DND-41 (cell line): Measurements from ENCODE around the gene CCDC83.
"Not testable (repeated sequence)": the region's sequence is repeated elsewhere in the genome, so short reads cannot be mapped to it uniquely, and the experiment has no call there.

ENCODE experiments used
- ATAC-seq: fragments of 200-7000 bp; cut with Tn5 transposase; 3 replicates; pipeline ENCODE4 v1.9.1; 2021; ENCODE audit warnings: low read depth; ENCODE audit not compliant: insufficient read depth
- DNase-seq: peaks from one replicate; pipeline ENCODE4 v3.0.0-alpha.2; 2020
- H2AFZ ChIP-seq: 2 replicates; pipeline ENCODE4 v1.6.0; 2012; ENCODE audit warnings: low read depth, low read length
- H3K27ac ChIP-seq: 2 replicates; pipeline ENCODE4 v1.5.1; 2012; ENCODE audit warnings: low read length, inconsistent platforms
- H3K27me3 ChIP-seq: fragments of 200-600 bp; sonication (generic); 2 replicates; pipeline ENCODE4 v1.6.0; 2012; ENCODE audit warnings: low read length, mild to moderate bottlenecking, inconsistent platforms; ENCODE audit not compliant: insufficient read depth, poor library complexity
- H3K36me3 ChIP-seq: 2 replicates; pipeline ENCODE4 v1.5.1; 2012; ENCODE audit warnings: low read length, inconsistent platforms; ENCODE audit not compliant: insufficient read depth
- H3K4me1 ChIP-seq: 2 replicates; pipeline ENCODE4 v1.5.1; 2012; ENCODE audit warnings: mild to moderate bottlenecking, low read length; ENCODE audit not compliant: insufficient read depth
- H3K4me2 ChIP-seq: 2 replicates; pipeline ENCODE4 v1.6.0; 2012; ENCODE audit warnings: mild to moderate bottlenecking, moderate library complexity, low read length, inconsistent platforms; ENCODE audit not compliant: insufficient read depth
- H3K4me3 ChIP-seq, 2 experiments: fragments of 200-600 bp in 1 of 2; shearing (Covaris generic) in 1 of 2; 2 replicates each; pipeline ENCODE4 v1.5.1; 2012 to 2016; ENCODE audit warnings: inconsistent platforms in 2 of 2, low read length in 2 of 2, mild to moderate bottlenecking in 2 of 2, low read depth in 1 of 2, moderate library complexity in 1 of 2
- H3K79me2 ChIP-seq: 2 replicates; pipeline ENCODE4 v1.6.0; 2012; ENCODE audit warnings: low read length, inconsistent platforms; ENCODE audit not compliant: insufficient read depth
- H3K9ac ChIP-seq: 2 replicates; pipeline ENCODE4 v1.6.0; 2012; ENCODE audit warnings: low read depth, mild to moderate bottlenecking, inconsistent platforms, low read length, moderate library complexity
- H3K9me3 ChIP-seq: 2 replicates; pipeline ENCODE4 v1.5.1; 2012; ENCODE audit warnings: low read length, moderate library complexity, mild to moderate bottlenecking, inconsistent platforms; ENCODE audit not compliant: insufficient read depth, severe bottlenecking
- H4K20me1 ChIP-seq: 2 replicates; pipeline ENCODE4 v1.6.0; 2012; ENCODE audit warnings: low read length; ENCODE audit not compliant: insufficient read depth
- EZH2 ChIP-seq: IDR thresholded peaks from 3 replicates; pipeline ENCODE4 v1.6.1; 2012; ENCODE audit warnings: borderline replicate concordance, low read depth, mild to moderate bottlenecking, moderate library complexity, low read length, inconsistent platforms; ENCODE audit not compliant: severe bottlenecking
- TF ChIP-seq, protein P1 (sequence below): IDR thresholded peaks from 2 replicates; pipeline ENCODE4 v1.5.1; 2012; ENCODE audit warnings: borderline replicate concordance, low read length, moderate library complexity, mild to moderate bottlenecking; ENCODE audit not compliant: poor library complexity, severe bottlenecking; ENCODE audit errors: extremely low read depth

The CCDC83 gene

DNA sequence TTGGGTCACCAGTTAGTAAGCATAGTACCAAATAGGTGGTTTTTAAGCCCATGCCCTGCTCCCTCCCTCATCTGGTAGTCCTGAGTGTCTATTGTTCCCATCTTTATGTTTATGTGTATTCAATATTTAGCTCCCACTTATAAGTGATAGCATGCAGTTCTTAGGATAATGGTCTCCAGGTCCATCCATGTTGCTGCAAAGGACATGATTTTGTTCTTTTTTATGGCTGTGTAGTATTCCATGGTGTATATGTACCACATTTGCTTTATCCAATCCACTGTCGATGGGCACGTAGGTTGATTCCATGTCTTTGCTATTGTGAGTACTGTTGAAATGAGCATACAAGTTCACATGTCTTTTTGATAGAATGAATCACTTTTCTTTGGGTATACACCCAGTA lies 26.0 kb upstream of the CCDC83 start:
- Histone ChIP-seq H3K27me3 (peaks cover 32% of the 10 kb centered on the region), H3K27ac (no peak overlapping the region), H3K9ac (no peak overlapping the region), H3K36me3 (no peaks in the 10 kb centered on the region), H3K9me3 (no peaks in the 10 kb centered on the region), H3K4me1 (peaks cover 1% of the 10 kb centered on the region; the same call in 1 of the 2 replicates), H4K20me1 (peaks cover 6% of the 10 kb centered on the region; the same call in 1 of the 2 replicates), H3K4me2 (no peak overlapping the region), H3K79me2 (no peaks in the 10 kb centered on the region), H2AFZ (no peak overlapping the region), H3K4me3 (no peak overlapping the region)
- ATAC-seq (no peak), DNase-seq (no peak)
- no peak for TF ChIP-seq EZH2
- TF ChIP-seq, protein P1, sequence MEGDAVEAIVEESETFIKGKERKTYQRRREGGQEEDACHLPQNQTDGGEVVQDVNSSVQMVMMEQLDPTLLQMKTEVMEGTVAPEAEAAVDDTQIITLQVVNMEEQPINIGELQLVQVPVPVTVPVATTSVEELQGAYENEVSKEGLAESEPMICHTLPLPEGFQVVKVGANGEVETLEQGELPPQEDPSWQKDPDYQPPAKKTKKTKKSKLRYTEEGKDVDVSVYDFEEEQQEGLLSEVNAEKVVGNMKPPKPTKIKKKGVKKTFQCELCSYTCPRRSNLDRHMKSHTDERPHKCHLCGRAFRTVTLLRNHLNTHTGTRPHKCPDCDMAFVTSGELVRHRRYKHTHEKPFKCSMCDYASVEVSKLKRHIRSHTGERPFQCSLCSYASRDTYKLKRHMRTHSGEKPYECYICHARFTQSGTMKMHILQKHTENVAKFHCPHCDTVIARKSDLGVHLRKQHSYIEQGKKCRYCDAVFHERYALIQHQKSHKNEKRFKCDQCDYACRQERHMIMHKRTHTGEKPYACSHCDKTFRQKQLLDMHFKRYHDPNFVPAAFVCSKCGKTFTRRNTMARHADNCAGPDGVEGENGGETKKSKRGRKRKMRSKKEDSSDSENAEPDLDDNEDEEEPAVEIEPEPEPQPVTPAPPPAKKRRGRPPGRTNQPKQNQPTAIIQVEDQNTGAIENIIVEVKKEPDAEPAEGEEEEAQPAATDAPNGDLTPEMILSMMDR: no peak

DNA sequence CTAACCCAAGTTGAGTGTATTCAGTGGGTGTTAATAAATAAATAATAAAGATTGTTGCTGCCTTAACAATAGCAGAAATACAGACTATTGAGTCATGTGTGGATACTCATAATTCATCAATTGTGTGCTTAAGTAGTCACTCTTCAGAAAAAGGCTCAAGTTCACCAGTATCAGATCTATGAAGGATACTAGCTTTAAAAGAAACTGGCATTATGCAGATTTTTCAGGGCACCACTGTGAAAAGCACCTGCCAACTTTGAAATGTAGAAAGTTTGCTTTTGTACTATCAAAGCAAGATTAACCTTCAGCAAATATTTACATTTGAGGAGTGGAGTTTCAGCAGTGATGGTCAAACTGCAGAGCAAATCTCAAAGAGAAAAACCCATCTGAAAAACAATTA lies 24.1 kb upstream of the CCDC83 start:
- ATAC-seq (no peak), DNase-seq (no peak)
- 0 out of 2 replicates have a peak, but pooled peaks cover 4% of the 10 kb centered on the region for H4K20me1 ChIP-seq
- H3K79me2 ChIP-seq: no peaks in the 10 kb centered on the region
- H3K4me1 ChIP-seq: no peaks in the 10 kb centered on the region
- H2AFZ ChIP-seq: no peak overlapping the region
- TF ChIP-seq, protein P1: no peak
- no peak for TF ChIP-seq EZH2
- no peak overlapping the region for H3K4me3 ChIP-seq
- H3K27me3 ChIP-seq: peaks cover 30% of the 10 kb centered on the region
- H3K36me3 ChIP-seq: no peaks in the 10 kb centered on the region
- no peak overlapping the region for H3K9ac ChIP-seq
- no peaks in the 10 kb centered on the region for H3K9me3 ChIP-seq
- no peak overlapping the region for H3K4me2 ChIP-seq
- no peak overlapping the region for H3K27ac ChIP-seq

DNA sequence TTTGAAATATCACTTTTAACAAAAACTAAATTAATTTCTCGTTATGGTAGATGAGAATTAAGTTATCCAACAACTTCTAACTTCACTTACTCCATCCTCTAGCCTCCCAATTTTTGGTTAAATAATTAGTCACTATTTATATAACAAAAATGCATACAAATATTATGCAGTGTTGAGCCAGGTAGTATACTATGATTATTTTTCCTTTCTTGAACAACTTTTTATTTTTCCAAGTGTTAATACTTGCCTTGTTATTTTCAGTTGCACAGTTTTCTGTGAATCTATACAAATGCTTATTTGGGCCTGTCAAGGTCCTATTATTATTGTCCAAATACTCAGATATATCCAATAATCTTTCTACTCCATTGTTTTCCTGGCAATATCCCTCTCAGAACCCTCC lies 19.9 kb upstream of the CCDC83 start:
- DNase-seq (no peak), ATAC-seq (no peak)
- Histone ChIP-seq H3K27ac (no peak overlapping the region), H3K4me1 (no peaks in the 10 kb centered on the region), H3K4me3 (no peak overlapping the region), H3K9me3 (no peaks in the 10 kb centered on the region), H2AFZ (no peak overlapping the region), H4K20me1 (no peaks in the 10 kb centered on the region; the same call in 1 of the 2 replicates), H3K36me3 (no peaks in the 10 kb centered on the region), H3K27me3 (peaks cover 22% of the 10 kb centered on the region), H3K9ac (no peak overlapping the region), H3K4me2 (no peak overlapping the region), H3K79me2 (no peaks in the 10 kb centered on the region)
- TF ChIP-seq, protein P1: no peak
- TF ChIP-seq EZH2: no peak

DNA sequence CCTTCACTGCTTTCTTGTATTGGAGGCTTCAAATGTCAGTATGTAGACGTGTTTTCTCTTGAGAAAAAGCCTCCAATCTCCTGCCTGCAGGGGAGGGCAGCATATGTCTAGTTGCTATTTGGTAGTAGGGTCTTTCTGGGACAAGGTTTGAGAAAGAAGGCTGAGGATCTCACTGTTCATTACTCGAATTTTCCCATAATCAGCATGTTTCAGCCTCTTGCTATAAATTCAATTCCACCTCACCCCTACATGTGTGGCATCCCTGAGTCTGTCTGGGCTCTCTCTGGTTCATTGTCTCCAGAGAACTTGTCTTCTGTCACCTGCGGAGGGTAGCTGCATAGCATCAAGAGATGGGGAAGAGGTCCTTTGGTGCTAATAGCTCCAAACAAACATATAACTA lies 19.5 kb upstream of the CCDC83 start:
- ATAC-seq (no peak), DNase-seq (no peak)
- TF ChIP-seq, protein P1: no peak
- TF ChIP-seq EZH2: no peak
- Histone ChIP-seq H3K4me2 (no peak overlapping the region), H3K36me3 (no peaks in the 10 kb centered on the region), H3K27ac (no peak overlapping the region), H3K27me3 (peaks cover 18% of the 10 kb centered on the region), H4K20me1 (no peaks in the 10 kb centered on the region; the same call in 1 of the 2 replicates), H3K79me2 (no peaks in the 10 kb centered on the region), H3K9me3 (no peaks in the 10 kb centered on the region), H3K9ac (no peak overlapping the region), H2AFZ (no peak overlapping the region), H3K4me1 (no peaks in the 10 kb centered on the region), H3K4me3 (no peak overlapping the region)

DNA sequence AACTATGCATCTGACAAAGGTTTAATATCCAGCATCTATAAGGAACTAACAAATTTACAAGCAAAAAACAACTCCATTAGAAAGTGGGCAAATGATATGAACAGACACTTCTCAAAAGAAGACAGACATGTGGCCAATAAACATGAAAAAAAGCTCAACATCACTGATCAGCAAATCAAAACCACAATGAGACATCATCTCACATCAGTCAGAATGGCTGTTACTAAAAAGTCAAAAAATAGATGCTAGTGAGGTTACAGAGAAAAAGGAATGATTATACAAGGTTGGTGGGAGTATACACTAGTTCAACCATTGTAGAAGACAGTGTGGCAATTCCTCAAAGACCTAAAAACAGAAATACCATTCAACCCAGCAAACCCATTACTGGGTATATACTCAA lies 14.3 kb upstream of the CCDC83 start:
- not testable (repeated sequence) for H3K9me3 ChIP-seq, H3K36me3 ChIP-seq, H3K4me1 ChIP-seq, ATAC-seq, DNase-seq, H4K20me1 ChIP-seq, H3K4me2 ChIP-seq, H3K27ac ChIP-seq, H2AFZ ChIP-seq, H3K9ac ChIP-seq, H3K79me2 ChIP-seq, H3K4me3 ChIP-seq
- peaks cover 25% of the 10 kb centered on the region for H3K27me3 ChIP-seq
